ENCODE measurements around the gene BPHL. TPM values are rescaled to one million over a fixed set of nuclear protein-coding genes. Genes with fewer than 3 reads are reported as not detected.

The BPHL gene
- polyA plus RNA-seq, 2 of the 4 experiments (the other 2 are of a cell fraction): 16.5 to 25.5 TPM

GRCh38 chr6:3163248-3163594 is 44.7 kb downstream of the BPHL start:
- POLR2A ChIA-PET: interaction anchor here (0.7 to 1.8 kb wide), 7 partner anchors 46 to 1175 kb away, joined by 4 to 16 read pairs (median 4); partner anchors contain the start of genes PSMG4 and RIPK1
- TF ChIP-seq FOSB (CRISPR knock-in tag; IDR thresholded peaks at IDR 0.05) (no peak), HOXB13 (CRISPR knock-in tag; IDR thresholded peaks at IDR 0.05; ENCODE audit: low read depth) (no peak), CEBPB (IDR thresholded peaks at IDR 0.05) (peak in 1 of 2 experiments; percentile 52; a peak in 2 of 4 replicates)
- CTCF ChIA-PET: interaction anchor here (1.3 to 1.7 kb wide), 7 partner anchors 8 to 94 kb away, joined by 3 to 7 read pairs (median 5); no protein-coding TSS in a partner anchor
- Histone ChIP-seq H3K27ac (peak overlapping the region; percentile 95 to 100), H3K9me3 (no peaks in the 10 kb centered on the region), H3K4me2 (peak overlapping the region; percentile 72), H3K4me3 (peak overlapping the region; percentile 65), H3K4me1 (peaks cover 37% of the 10 kb centered on the region)
- DNase-seq (ENCODE audit: low read depth in 1 of 2, low spot score in 1 of 2) (no peak), FAIRE-seq (no peak), ATAC-seq (no peak; a peak in 1 of 6 replicates)
- WGBS (ENCODE audit: missing lambda C conversion rate): 9% methylated on average over 10 of the region's 13 CpGs

- no peak overlapping the region for H3K27ac ChIP-seq
- ChIA-PET CTCF (interaction anchor here (2.6 kb wide), 1 partner anchor 87 kb away, joined by 11 read pairs; no protein-coding TSS in a partner anchor), POLR2A (no interaction called here)
- FAIRE-seq (no peak), ATAC-seq (no peak), DNase-seq (ENCODE audit: low read depth in 1 of 2, low spot score in 1 of 2) (no peak)
- H3K9me3 ChIP-seq: no peaks in the 10 kb centered on the region
- no peak overlapping the region for H3K4me2 ChIP-seq
- no peak overlapping the region for H3K4me3 ChIP-seq
- WGBS (ENCODE audit: missing lambda C conversion rate): 96% methylated on average over 6 of the region's 6 CpGs
- TF ChIP-seq JUNB (IDR thresholded peaks at IDR 0.05) (no peak), E2F6 (IDR thresholded peaks at IDR 0.05; ENCODE audit: borderline replicate concordance, low read depth) (no peak), HEYL (CRISPR knock-in tag; IDR thresholded peaks at IDR 0.05) (no peak), CHD4 (IDR thresholded peaks at IDR 0.05; ENCODE audit: borderline replicate concordance) (no peak), TFCP2L1 (CRISPR knock-in tag; IDR thresholded peaks at IDR 0.05) (no peak), CBX8 (IDR thresholded peaks at IDR 0.05) (no peak), GATA3 (IDR thresholded peaks at IDR 0.05; ENCODE audit: borderline replicate concordance) (no peak), USF2 (IDR thresholded peaks at IDR 0.05) (no peak), JUN (IDR thresholded peaks at IDR 0.05) (no peak), NFE2L2 (conservative IDR thresholded peaks at IDR 0.05; ENCODE audit: low read length) (no peak), HOXB13 (CRISPR knock-in tag; IDR thresholded peaks at IDR 0.05; ENCODE audit: low read depth) (no peak), NPAS2 (CRISPR knock-in tag; IDR thresholded peaks at IDR 0.05; ENCODE audit: borderline replicate concordance) (no peak), MAX (IDR thresholded peaks at IDR 0.05) (no peak)
- peaks cover 31% of the 10 kb centered on the region for H3K4me1 ChIP-seq
Measured at GRCh38 chr6:3164388-3164787, 45.9 kb downstream of the BPHL start.

GRCh38 chr6:3165631-3166534 is 47.4 kb downstream of the BPHL start:
- H3K9me3 ChIP-seq: no peaks in the 10 kb centered on the region
- ChIA-PET CTCF (interaction anchor here (0.6 to 2.6 kb wide), 5 partner anchors 9 to 85 kb away, joined by 3 to 11 read pairs (median 3); partner anchors contain the start of gene TUBB2A), POLR2A (no interaction called here)
- no peak overlapping the region for H3K27ac ChIP-seq
- peaks cover 16% of the 10 kb centered on the region; the same call in 2 of the 3 replicates for H3K4me1 ChIP-seq
- H3K4me3 ChIP-seq: no peak overlapping the region
- DNase-seq (ENCODE audit: low read depth in 1 of 2, low spot score in 1 of 2) (no peak), FAIRE-seq (no peak), ATAC-seq (no peak)
- H3K4me2 ChIP-seq: no peak overlapping the region
- 66% methylated on average over 7 of the region's 7 CpGs for WGBS (ENCODE audit: missing lambda C conversion rate)
- TF ChIP-seq ZSCAN20 (CRISPR knock-in tag; IDR thresholded peaks at IDR 0.05): no peak
- no peak for TF ChIP-seq BHLHE40 (IDR thresholded peaks at IDR 0.05; ENCODE audit: low read depth, low read length)
- TF ChIP-seq ZFP36 (IDR thresholded peaks at IDR 0.05; ENCODE audit: borderline replicate concordance, partially characterized antibody): no peak
- TF ChIP-seq FOSB (CRISPR knock-in tag; IDR thresholded peaks at IDR 0.05): no peak
- TF ChIP-seq PHF8 (IDR thresholded peaks at IDR 0.05; ENCODE audit: borderline replicate concordance, low read depth): no peak
- TF ChIP-seq MAX (IDR thresholded peaks at IDR 0.05): no peak
- no peak for TF ChIP-seq REST (IDR thresholded peaks at IDR 0.05)
- TF ChIP-seq NR3C1 (IDR thresholded peaks at IDR 0.05): no peak
- TF ChIP-seq BCL3 (IDR thresholded peaks at IDR 0.05): no peak
- TF ChIP-seq EP300 (IDR thresholded peaks at IDR 0.05): no peak
- TF ChIP-seq CHD4 (IDR thresholded peaks at IDR 0.05; ENCODE audit: borderline replicate concordance): no peak
- TF ChIP-seq SMC3 (IDR thresholded peaks at IDR 0.05): no peak
- TF ChIP-seq KDM1A (IDR thresholded peaks at IDR 0.05; ENCODE audit: low read depth): no peak
- TF ChIP-seq ZNF302 (CRISPR knock-in tag; IDR thresholded peaks at IDR 0.05): no peak
- TF ChIP-seq TFCP2L1 (CRISPR knock-in tag; IDR thresholded peaks at IDR 0.05): no peak

Measured in A549 (cell line).